H1 (cell line): Measurements from ENCODE around the gene ARHGAP26. TPM values are rescaled to one million over a fixed set of nuclear protein-coding genes. Genes with fewer than 3 reads are reported as not detected.

Experiments used
- CTCF ChIA-PET: fragments of 300-600 bp; sonication (Branson Sonifier 250); formaldehyde crosslinking; loops from one replicate; lab custom pipeline; 2021; ENCODE audit not compliant: partially characterized antibody; lab: Charles Lee
- POLR2A ChIA-PET: fragments of 300-600 bp; sonication (Branson Sonifier 250); formaldehyde crosslinking; loops from one replicate; lab custom pipeline; 2021; ENCODE audit warnings: inconsistent platforms; ENCODE audit not compliant: partially characterized antibody; lab: Charles Lee
- DNase-seq, 2 experiments: peaks; one replicate each; pipeline versions ENCODE4 v3.0.0 to v3.0.0-alpha.2; 2010 to 2022; ENCODE audit warnings: low spot score in 2 of 2, low read depth in 1 of 2, mixed read lengths in 1 of 2
- FAIRE-seq: peaks from 2 replicates; lab custom pipeline; 2011; peaks lifted over from hg19 to GRCh38; lab: Jason Lieb, UNC
- H2AFZ ChIP-seq: 2 replicates; pipeline ENCODE4 v1.8.1; 2012; ENCODE audit warnings: low read length, inconsistent platforms
- H2AK5ac ChIP-seq: 2 replicates; pipeline ENCODE4 v1.6.1; 2013; ENCODE audit warnings: low read depth, low read length
- H2BK120ac ChIP-seq: replicated peaks from 2 replicates; pipeline ENCODE3; 2013; ENCODE audit warnings: low read depth, low read length, inconsistent platforms
- H2BK12ac ChIP-seq: 2 replicates; pipeline ENCODE4 v1.6.1; 2013; ENCODE audit warnings: low read depth, low read length
- H2BK15ac ChIP-seq: 2 replicates; pipeline ENCODE4 v1.6.1; 2013; ENCODE audit warnings: low read length
- H2BK20ac ChIP-seq: 2 replicates; pipeline ENCODE4 v1.6.1; 2013; ENCODE audit warnings: low read length
- H2BK5ac ChIP-seq: 2 replicates; pipeline ENCODE4 v1.6.1; 2013; ENCODE audit warnings: low read depth, low read length
- H3K14ac ChIP-seq: 2 replicates; pipeline ENCODE4 v1.6.1; 2013; ENCODE audit warnings: inconsistent platforms; ENCODE audit not compliant: insufficient read length
- H3K18ac ChIP-seq: 2 replicates; pipeline ENCODE4 v1.6.1; 2013; ENCODE audit warnings: low read length; ENCODE audit errors: extremely low read depth
- H3K23ac ChIP-seq: 2 replicates; pipeline ENCODE4 v1.6.1; 2013; ENCODE audit warnings: inconsistent platforms; ENCODE audit not compliant: insufficient read length
- H3K23me2 ChIP-seq: 2 replicates; pipeline ENCODE4 v1.6.1; 2013; ENCODE audit warnings: low read depth, low read length
- H3K27ac ChIP-seq: 2 replicates; pipeline ENCODE4 v1.6.1; 2011; ENCODE audit warnings: low read depth, low read length, inconsistent platforms
- H3K27me3 ChIP-seq, 4 experiments: replicated peaks in 1 of 4; 1 replicate in 1 of 4; 2 replicates in 3 of 4; pipeline versions ENCODE4 v1.6.1 to v1.8.1; 2011 to 2013; ENCODE audit warnings: low read length in 3 of 4, mild to moderate bottlenecking in 3 of 4, inconsistent platforms in 2 of 4, mixed read lengths in 2 of 4, moderate library complexity in 1 of 4; ENCODE audit not compliant: control insufficient read depth in 3 of 4, insufficient read depth in 3 of 4; ENCODE audit errors: extremely low read depth in 1 of 4
- H3K36me3 ChIP-seq, 4 experiments: 2 replicates each; pipeline versions ENCODE4 v1.6.1 to v1.8.1; 2011 to 2013; ENCODE audit warnings: mild to moderate bottlenecking in 4 of 4, low read length in 3 of 4, moderate library complexity in 2 of 4, control low read depth in 1 of 4, inconsistent platforms in 1 of 4; ENCODE audit not compliant: insufficient read depth in 4 of 4, control insufficient read depth in 2 of 4
- H3K4ac ChIP-seq: replicated peaks from 2 replicates; pipeline ENCODE3; 2013; ENCODE audit warnings: low read length, low read depth, mixed read lengths, inconsistent platforms; ENCODE audit not compliant: insufficient read length
- H3K4me1 ChIP-seq, 4 experiments: replicated peaks in 1 of 4; 1 replicate in 1 of 4; 2 replicates in 3 of 4; pipeline versions ENCODE4 v1.6.1 to v1.8.1; 2011 to 2013; ENCODE audit warnings: low read length in 3 of 4, inconsistent platforms in 2 of 4, mixed read lengths in 1 of 4; ENCODE audit not compliant: insufficient read depth in 4 of 4, control insufficient read depth in 3 of 4
- H3K4me2 ChIP-seq, 2 experiments: 2 replicates each; pipeline versions ENCODE4 v1.6.1 to v1.8.1; 2011 to 2013; ENCODE audit warnings: low read depth in 2 of 2, low read length in 2 of 2, control low read depth in 1 of 2, inconsistent platforms in 1 of 2, mild to moderate bottlenecking in 1 of 2; ENCODE audit not compliant: insufficient read depth in 1 of 2
- H3K4me3 ChIP-seq, 4 experiments: fragments of 200-600, 300-600 bp in 1 of 4; sonication (generic), shearing (Covaris generic), sonication (Bioruptor Twin) in 1 of 4; 2 replicates each; pipeline versions ENCODE4 v1.5.1 to v1.8.1; 2011 to 2016; ENCODE audit warnings: low read length in 4 of 4, low read depth in 3 of 4, control low read depth in 2 of 4, inconsistent platforms in 2 of 4, mild to moderate bottlenecking in 2 of 4, mixed read lengths in 1 of 4, moderate library complexity in 1 of 4; ENCODE audit not compliant: insufficient read depth in 2 of 4; ENCODE audit errors: extremely low read depth in 1 of 4
- H3K56ac ChIP-seq: replicated peaks from 2 replicates; pipeline ENCODE3; 2013; ENCODE audit warnings: low read depth, mild to moderate bottlenecking, mixed read lengths, low read length, inconsistent platforms; ENCODE audit not compliant: insufficient read length
- H3K79me1 ChIP-seq: 2 replicates; pipeline ENCODE4 v1.6.1; 2013; ENCODE audit warnings: low read depth, low read length, control low read depth
- H3K79me2 ChIP-seq, 2 experiments: 2 replicates each; pipeline versions ENCODE4 v1.6.1 to v1.8.1; 2012 to 2013; ENCODE audit warnings: low read length in 2 of 2, mild to moderate bottlenecking in 2 of 2, inconsistent platforms in 1 of 2; ENCODE audit not compliant: insufficient read depth in 2 of 2, control insufficient read depth in 1 of 2
- H3K9ac ChIP-seq, 4 experiments: replicated peaks in 1 of 4; 1 replicate in 1 of 4; 2 replicates in 3 of 4; pipeline versions ENCODE4 v1.6.1 to v1.8.1; 2011 to 2013; ENCODE audit warnings: low read depth in 3 of 4, low read length in 3 of 4, control low read depth in 2 of 4, mild to moderate bottlenecking in 2 of 4, moderate library complexity in 2 of 4, inconsistent platforms in 1 of 4; ENCODE audit errors: extremely low read depth in 1 of 4
- H3K9me3 ChIP-seq, 2 experiments: 2 replicates each; pipeline versions ENCODE4 v1.6.1 to v1.8.1; 2012 to 2013; ENCODE audit warnings: mild to moderate bottlenecking in 2 of 2, moderate library complexity in 2 of 2, control low read depth in 1 of 2, inconsistent platforms in 1 of 2, low read depth in 1 of 2, low read length in 1 of 2, mixed read lengths in 1 of 2; ENCODE audit not compliant: insufficient read depth in 2 of 2
- H4K20me1 ChIP-seq, 2 experiments: replicated peaks in 1 of 2; 2 replicates each; pipeline versions ENCODE3 to v1.8.1; 2011 to 2013; ENCODE audit warnings: inconsistent platforms in 2 of 2, low read length in 2 of 2, mild to moderate bottlenecking in 1 of 2; ENCODE audit not compliant: insufficient read depth in 2 of 2, control insufficient read depth in 1 of 2
- H4K5ac ChIP-seq: 2 replicates; pipeline ENCODE4 v1.6.1; 2013; ENCODE audit warnings: low read length, low read depth, mixed read lengths, inconsistent platforms; ENCODE audit not compliant: insufficient read length
- H4K8ac ChIP-seq: 2 replicates; pipeline ENCODE4 v1.8.0; 2013; ENCODE audit warnings: mild to moderate bottlenecking, moderate library complexity, low read length, inconsistent platforms; ENCODE audit not compliant: insufficient read depth; ENCODE audit errors: extremely low read depth
- H4K91ac ChIP-seq: replicated peaks from 2 replicates; pipeline ENCODE3; 2013; ENCODE audit warnings: low read length, mixed read lengths, inconsistent platforms; ENCODE audit not compliant: insufficient read length
- CHD2 ChIP-seq: IDR thresholded peaks from 2 replicates; pipeline ENCODE4 v1.6.1; 2012; ENCODE audit warnings: low read length, improper control_type of control experiment
- KDM1A ChIP-seq: fragments of 200-600, 300-600 bp; sonication (generic); IDR thresholded peaks from 2 replicates; pipeline ENCODE4 v1.7.1; 2016; ENCODE audit warnings: mild to moderate bottlenecking, low read length, borderline replicate concordance
- MAFK ChIP-seq: IDR thresholded peaks from 2 replicates; pipeline ENCODE4 v1.6.1; 2012; ENCODE audit warnings: low read depth, mild to moderate bottlenecking, improper control_type of control experiment, low read length
- SIX5 ChIP-seq: IDR thresholded peaks from 2 replicates; pipeline ENCODE4 v1.6.1; 2011; ENCODE audit warnings: mild to moderate bottlenecking, low read depth, low read length
- ZNF274 ChIP-seq: IDR thresholded peaks from 2 replicates; pipeline ENCODE4 v1.7.0; 2012; ENCODE audit warnings: low read length, borderline replicate concordance; ENCODE audit errors: extremely low read depth
- WGBS, 2 experiments: shearing (Covaris generic) in 1 of 2; methylation state at CpG; one replicate each; pipeline versions ENCODE4 v1.1.6 to v1.1.7; 2013 to 2015; ENCODE audit warnings: low lambda C conversion rate in 2 of 2, mixed read lengths in 2 of 2, inconsistent platforms in 1 of 2, low coverage in 1 of 2, missing lambda C conversion rate in 1 of 2; ENCODE audit not compliant: insufficient replicate concordance in 2 of 2, insufficient coverage in 1 of 2, insufficient read length in 1 of 2; ENCODE audit errors: extremely low coverage in 1 of 2, missing lambda C conversion rate in 1 of 2; 5-methylcytosine and 5-hydroxymethylcytosine counted together
- polyA plus RNA-seq, 7 experiments: library from polyadenylated mRNA; depleted of rRNA in 3 of 7; stranded (reverse) in 5 of 7; unstranded in 2 of 7; fragments of >200 nt in 5 of 7; fragments of 200-250 nt in 2 of 7; gene quantifications; 1 replicate in 5 of 7; 2 replicates in 1 of 7; 4 replicates in 1 of 7; pipeline versions ENCODE4 v1.2.1 to v1.2.3, GENCODE V29; 2011 to 2013; ENCODE audit warnings: missing spikeins in 2 of 7, mixed read lengths in 2 of 7
- total RNA-seq: library from RNA; stranded (reverse); fragmentation: NEBNext Ultra II Directional; extraction: Animal tissue kit (Norgen Biotek cat#: 25700); gene quantifications from 2 replicates; pipeline ENCODE4 v1.2.1, GENCODE V29; 2021

ARHGAP26 gene
- total and polyA plus RNA-seq, 2 of the 8 experiments (the other 6 are each of a cell fraction or from before 2014, with no cell fraction given), result 7.1 to 24.8 TPM

- Histone ChIP-seq H3K9me3 (no peaks in the 10 kb centered on the region), H3K4ac (no peak overlapping the region), H2BK120ac (no peak overlapping the region), H3K23ac (no peak overlapping the region), H3K79me1 (no peaks in the 10 kb centered on the region; the same call in 1 of the 2 replicates), H2BK12ac (no peak overlapping the region), H3K27me3 (no peaks in the 10 kb centered on the region), H3K14ac (no peak overlapping the region), H3K23me2 (no peaks in the 10 kb centered on the region), H2BK5ac (no peak overlapping the region), H2AFZ (no peak overlapping the region), H4K8ac (no peak overlapping the region), H4K91ac (no peak overlapping the region), H3K36me3 (peaks cover 0 to 17% (median 8%) of the 10 kb centered on the region in 4 experiments; a peak in 4 of 8 replicates), H3K4me1 (peaks cover 0 to 9% (median 5%) of the 10 kb centered on the region in 4 experiments; a peak in 3 of 7 replicates), H2AK5ac (no peak overlapping the region), H3K27ac (no peak overlapping the region), H2BK15ac (no peak overlapping the region), H3K56ac (no peak overlapping the region), H4K5ac (no peak overlapping the region), H2BK20ac (no peak overlapping the region), H3K9ac (no peak overlapping the region), H3K79me2 (no peaks in the 10 kb centered on the region; a peak in 1 of 4 replicates), H3K4me2 (no peak overlapping the region), H3K4me3 (no peak overlapping the region), H4K20me1 (no peaks in the 10 kb centered on the region), H3K18ac (no peak overlapping the region)
- no peak for FAIRE-seq
- CTCF ChIA-PET, result interaction anchor here (0.9 to 4.9 kb wide), 4 partner anchors 10 to 192 kb away, joined by 3 to 24 read pairs (median 4); no protein-coding TSS in a partner anchor
- 100% methylated on average over 2 of the region's 2 CpGs; no CpG with 5 or more reads in 1 of the 2 experiments for WGBS, 2 experiments
- POLR2A ChIA-PET, result no interaction called here
- no peak for DNase-seq
- TF ChIP-seq ZNF274 (no peak), MAFK (no peak), SIX5 (no peak), KDM1A (no peak), CHD2 (no peak)
Measured at GRCh38 chr5:142905348-142905747, 135.2 kb downstream of the ARHGAP26 start.
